ENCODE data around the gene ARMCX5.

DNA sequence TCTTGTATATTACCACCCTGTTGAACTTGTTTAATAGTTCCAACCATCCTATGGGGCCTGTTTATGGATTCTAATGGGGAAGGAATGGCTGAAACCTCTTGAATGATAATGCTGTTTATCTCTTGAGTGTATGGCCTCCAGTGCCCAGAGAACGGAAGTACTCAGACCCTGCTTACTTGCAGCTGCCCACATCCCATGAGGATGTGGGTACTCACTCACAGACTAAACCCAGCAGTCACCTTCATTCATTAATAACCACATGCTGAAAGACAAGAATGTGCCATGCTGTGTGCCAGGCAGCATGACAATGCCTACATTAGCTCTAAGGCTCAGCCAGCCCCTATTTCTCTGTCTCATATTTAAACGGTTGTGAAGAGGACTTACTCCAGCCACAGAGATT lies 5.9 kb upstream of the ARMCX5 start:
- TF ChIP-seq, protein P1, sequence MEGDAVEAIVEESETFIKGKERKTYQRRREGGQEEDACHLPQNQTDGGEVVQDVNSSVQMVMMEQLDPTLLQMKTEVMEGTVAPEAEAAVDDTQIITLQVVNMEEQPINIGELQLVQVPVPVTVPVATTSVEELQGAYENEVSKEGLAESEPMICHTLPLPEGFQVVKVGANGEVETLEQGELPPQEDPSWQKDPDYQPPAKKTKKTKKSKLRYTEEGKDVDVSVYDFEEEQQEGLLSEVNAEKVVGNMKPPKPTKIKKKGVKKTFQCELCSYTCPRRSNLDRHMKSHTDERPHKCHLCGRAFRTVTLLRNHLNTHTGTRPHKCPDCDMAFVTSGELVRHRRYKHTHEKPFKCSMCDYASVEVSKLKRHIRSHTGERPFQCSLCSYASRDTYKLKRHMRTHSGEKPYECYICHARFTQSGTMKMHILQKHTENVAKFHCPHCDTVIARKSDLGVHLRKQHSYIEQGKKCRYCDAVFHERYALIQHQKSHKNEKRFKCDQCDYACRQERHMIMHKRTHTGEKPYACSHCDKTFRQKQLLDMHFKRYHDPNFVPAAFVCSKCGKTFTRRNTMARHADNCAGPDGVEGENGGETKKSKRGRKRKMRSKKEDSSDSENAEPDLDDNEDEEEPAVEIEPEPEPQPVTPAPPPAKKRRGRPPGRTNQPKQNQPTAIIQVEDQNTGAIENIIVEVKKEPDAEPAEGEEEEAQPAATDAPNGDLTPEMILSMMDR (IDR thresholded peaks at IDR 0.05; ENCODE audit: borderline replicate concordance, extremely low read depth, low read length, poor library complexity, severe bottlenecking), result no peak
- no peak for TF ChIP-seq EZH2 (IDR thresholded peaks at IDR 0.05; ENCODE audit: borderline replicate concordance, low read depth, low read length, severe bottlenecking)
